K562 (cell line): ENCODE results near the gene NQO2. TPM values are rescaled to one million over a fixed set of nuclear protein-coding genes. Genes with fewer than 3 reads are reported as not detected.

Experiments used
- CHD4 ChIP-seq: fragments of 200-600 bp; sonication (generic); IDR thresholded peaks from 3 replicates; pipeline ENCODE4 v1.6.1; 2012; ENCODE audit warnings: low read depth, mild to moderate bottlenecking, mixed read lengths, low read length, inconsistent platforms; ENCODE audit not compliant: insufficient read depth, insufficient replicate concordance, poor library complexity, severe bottlenecking
- ESRRB ChIP-seq: fragments of 250-450 bp; sonication (Bioruptor Pico); IDR thresholded peaks from 2 replicates; pipeline ENCODE4 v1.5.0; 2020; ENCODE audit warnings: mild to moderate bottlenecking, moderate library complexity, borderline replicate concordance
- HNRNPLL ChIP-seq: fragments of 200-400 bp; formaldehyde crosslinking; IDR thresholded peaks from 2 replicates; pipeline ENCODE4 v1.6.1; 2017; ENCODE audit warnings: low read length, low read depth, mild to moderate bottlenecking; ENCODE audit not compliant: poor library complexity, severe bottlenecking
- RBM14 ChIP-seq: fragments of 200-400 bp; formaldehyde crosslinking; IDR thresholded peaks from 2 replicates; pipeline ENCODE4 v1.6.1; 2018; ENCODE audit warnings: low read depth, mild to moderate bottlenecking, low read length, moderate library complexity, borderline replicate concordance; ENCODE audit not compliant: insufficient read depth
- SRSF3 ChIP-seq: fragments of 200-400 bp; formaldehyde crosslinking; IDR thresholded peaks from 2 replicates; pipeline ENCODE4 v1.6.1; 2016; ENCODE audit warnings: mild to moderate bottlenecking, low read length, moderate library complexity; ENCODE audit not compliant: insufficient read depth
- ZNF431 ChIP-seq: sonication (generic); formaldehyde crosslinking; IDR thresholded peaks from 2 replicates; pipeline ENCODE4 v1.8.0; 2022; ENCODE audit warnings: mild to moderate bottlenecking, missing genetic modification reagents
- ZNF589 ChIP-seq: fragments of 200-800 bp; sonication (Bioruptor generic); IDR thresholded peaks from 2 replicates; pipeline ENCODE4 v1.6.1; 2016; ENCODE audit warnings: low read depth, missing genetic modification characterization, missing compliant biosample characterization
- ZNF766 ChIP-seq: fragments of 200-800 bp; sonication (Bioruptor generic); conservative IDR thresholded peaks from 2 replicates; pipeline ENCODE4 v1.6.1; 2016; ENCODE audit warnings: missing genetic modification characterization, missing compliant biosample characterization
- polyA plus RNA-seq, 8 experiments: library from polyadenylated mRNA; depleted of rRNA in 4 of 8; stranded (reverse) in 5 of 8; unstranded in 3 of 8; fragments of >200 nt; fragmentation: Nextera tagmentation in 2 of 8; fragmentation: Illumina TruSeq in 1 of 8; extraction: Ambion mirVana in 2 of 8; extraction: Trizol in 1 of 8; gene quantifications; 2 replicates each; pipeline versions ENCODE4 v1.2.1 to v1.2.3, GENCODE V29; 2011 to 2014; ENCODE audit warnings: inconsistent platforms in 1 of 8, missing spikeins in 1 of 8
- total RNA-seq, 7 experiments: library from RNA; depleted of rRNA in 6 of 7; stranded (reverse); fragments of >200 nt in 6 of 7; fragmentation: Illumina TruSeq in 2 of 7; extraction: Trizol in 2 of 7; gene quantifications; 2 replicates each; pipeline versions ENCODE4 v1.2.1 to v1.2.3, GENCODE V29; 2011 to 2021; ENCODE audit warnings: low replicate concordance in 1 of 7
- TF ChIP-seq, protein P1 (sequence below): sonication (generic); formaldehyde crosslinking; IDR thresholded peaks from 2 replicates; pipeline ENCODE4 v1.8.1; 2023; ENCODE audit warnings: missing genetic modification reagents, mild to moderate bottlenecking, borderline replicate concordance
- TF ChIP-seq, protein P2 (sequence below): fragments of 250-450 bp; sonication (Bioruptor Pico); IDR thresholded peaks from 2 replicates; pipeline ENCODE4 v1.8.0; 2021; ENCODE audit warnings: mild to moderate bottlenecking, moderate library complexity
- TF ChIP-seq, protein P3 (sequence below): sonication (generic); formaldehyde crosslinking; IDR thresholded peaks from 2 replicates; pipeline ENCODE4 v1.8.1; 2023; ENCODE audit warnings: mild to moderate bottlenecking, missing genetic modification reagents

The NQO2 gene
- total and polyA plus RNA-seq, 9 of the 15 experiments (the other 6 are each of a cell fraction or from before 2014, with no cell fraction given) = 54.6 to 214 (median 116) TPM

DNA sequence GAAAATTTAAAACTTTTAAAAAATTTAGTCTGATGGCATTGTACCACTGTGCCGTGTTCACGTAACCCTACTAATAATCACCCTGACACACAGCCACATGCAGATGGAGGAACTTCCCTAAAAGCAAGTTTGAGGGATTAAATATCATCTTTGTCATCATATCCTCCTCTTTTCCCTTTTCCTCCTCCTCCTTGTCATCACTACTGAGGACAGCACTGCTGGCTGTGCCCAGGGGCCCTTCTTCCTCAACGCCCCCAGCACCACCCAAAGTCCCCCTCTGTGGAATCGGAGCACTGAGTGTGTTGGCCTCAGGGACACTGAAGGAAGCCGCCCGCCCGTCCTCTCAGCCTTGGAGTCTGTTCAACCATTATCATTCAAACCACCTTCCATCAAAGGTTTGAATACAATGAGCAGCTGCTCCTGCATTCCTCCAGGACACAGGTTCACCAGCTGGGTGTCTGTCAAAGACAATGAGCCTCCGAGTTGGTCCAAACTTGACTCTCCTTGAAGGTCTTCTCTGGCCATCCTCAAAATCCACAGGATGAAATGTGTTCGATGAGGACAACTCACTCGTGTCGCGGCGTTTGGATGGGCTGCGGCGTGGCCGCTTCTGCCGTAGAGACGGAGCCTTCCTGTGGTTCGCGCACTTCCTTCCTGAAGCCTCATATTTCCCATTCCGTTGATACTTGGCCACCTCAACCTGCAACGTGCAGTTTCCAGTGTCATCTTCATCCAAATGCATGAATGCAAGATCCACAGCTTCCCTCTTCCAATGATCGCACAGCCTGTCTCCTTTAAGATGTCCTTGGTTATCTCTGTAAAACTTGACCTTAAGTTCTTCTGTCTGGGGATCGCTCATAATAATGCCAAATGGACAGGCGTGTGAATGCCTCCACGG is 23.3 kb downstream of the NQO2 start (continued):
- TF ChIP-seq ZNF589 (CRISPR knock-in tag) = no peak
- TF ChIP-seq RBM14 = no peak
- TF ChIP-seq, protein P1, sequence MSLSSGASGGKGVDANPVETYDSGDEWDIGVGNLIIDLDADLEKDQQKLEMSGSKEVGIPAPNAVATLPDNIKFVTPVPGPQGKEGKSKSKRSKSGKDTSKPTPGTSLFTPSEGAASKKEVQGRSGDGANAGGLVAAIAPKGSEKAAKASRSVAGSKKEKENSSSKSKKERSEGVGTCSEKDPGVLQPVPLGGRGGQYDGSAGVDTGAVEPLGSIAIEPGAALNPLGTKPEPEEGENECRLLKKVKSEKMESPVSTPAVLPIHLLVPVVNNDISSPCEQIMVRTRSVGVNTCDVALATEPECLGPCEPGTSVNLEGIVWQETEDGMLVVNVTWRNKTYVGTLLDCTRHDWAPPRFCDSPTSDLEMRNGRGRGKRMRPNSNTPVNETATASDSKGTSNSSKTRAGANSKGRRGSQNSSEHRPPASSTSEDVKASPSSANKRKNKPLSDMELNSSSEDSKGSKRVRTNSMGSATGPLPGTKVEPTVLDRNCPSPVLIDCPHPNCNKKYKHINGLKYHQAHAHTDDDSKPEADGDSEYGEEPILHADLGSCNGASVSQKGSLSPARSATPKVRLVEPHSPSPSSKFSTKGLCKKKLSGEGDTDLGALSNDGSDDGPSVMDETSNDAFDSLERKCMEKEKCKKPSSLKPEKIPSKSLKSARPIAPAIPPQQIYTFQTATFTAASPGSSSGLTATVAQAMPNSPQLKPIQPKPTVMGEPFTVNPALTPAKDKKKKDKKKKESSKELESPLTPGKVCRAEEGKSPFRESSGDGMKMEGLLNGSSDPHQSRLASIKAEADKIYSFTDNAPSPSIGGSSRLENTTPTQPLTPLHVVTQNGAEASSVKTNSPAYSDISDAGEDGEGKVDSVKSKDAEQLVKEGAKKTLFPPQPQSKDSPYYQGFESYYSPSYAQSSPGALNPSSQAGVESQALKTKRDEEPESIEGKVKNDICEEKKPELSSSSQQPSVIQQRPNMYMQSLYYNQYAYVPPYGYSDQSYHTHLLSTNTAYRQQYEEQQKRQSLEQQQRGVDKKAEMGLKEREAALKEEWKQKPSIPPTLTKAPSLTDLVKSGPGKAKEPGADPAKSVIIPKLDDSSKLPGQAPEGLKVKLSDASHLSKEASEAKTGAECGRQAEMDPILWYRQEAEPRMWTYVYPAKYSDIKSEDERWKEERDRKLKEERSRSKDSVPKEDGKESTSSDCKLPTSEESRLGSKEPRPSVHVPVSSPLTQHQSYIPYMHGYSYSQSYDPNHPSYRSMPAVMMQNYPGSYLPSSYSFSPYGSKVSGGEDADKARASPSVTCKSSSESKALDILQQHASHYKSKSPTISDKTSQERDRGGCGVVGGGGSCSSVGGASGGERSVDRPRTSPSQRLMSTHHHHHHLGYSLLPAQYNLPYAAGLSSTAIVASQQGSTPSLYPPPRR (CRISPR knock-in tag) = peak; percentile 55; the same call in 1 of the 2 replicates
- TF ChIP-seq, protein P2, sequence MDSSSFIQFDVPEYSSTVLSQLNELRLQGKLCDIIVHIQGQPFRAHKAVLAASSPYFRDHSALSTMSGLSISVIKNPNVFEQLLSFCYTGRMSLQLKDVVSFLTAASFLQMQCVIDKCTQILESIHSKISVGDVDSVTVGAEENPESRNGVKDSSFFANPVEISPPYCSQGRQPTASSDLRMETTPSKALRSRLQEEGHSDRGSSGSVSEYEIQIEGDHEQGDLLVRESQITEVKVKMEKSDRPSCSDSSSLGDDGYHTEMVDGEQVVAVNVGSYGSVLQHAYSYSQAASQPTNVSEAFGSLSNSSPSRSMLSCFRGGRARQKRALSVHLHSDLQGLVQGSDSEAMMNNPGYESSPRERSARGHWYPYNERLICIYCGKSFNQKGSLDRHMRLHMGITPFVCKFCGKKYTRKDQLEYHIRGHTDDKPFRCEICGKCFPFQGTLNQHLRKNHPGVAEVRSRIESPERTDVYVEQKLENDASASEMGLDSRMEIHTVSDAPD (CRISPR knock-in tag) = no peak
- TF ChIP-seq SRSF3 = no peak
- no peak for TF ChIP-seq ESRRB (CRISPR knock-in tag)
- TF ChIP-seq CHD4 = no peak
- 0 out of 2 replicates have a peak, but pooled peaks have one; percentile 37 for TF ChIP-seq ZNF431
- TF ChIP-seq, protein P3, sequence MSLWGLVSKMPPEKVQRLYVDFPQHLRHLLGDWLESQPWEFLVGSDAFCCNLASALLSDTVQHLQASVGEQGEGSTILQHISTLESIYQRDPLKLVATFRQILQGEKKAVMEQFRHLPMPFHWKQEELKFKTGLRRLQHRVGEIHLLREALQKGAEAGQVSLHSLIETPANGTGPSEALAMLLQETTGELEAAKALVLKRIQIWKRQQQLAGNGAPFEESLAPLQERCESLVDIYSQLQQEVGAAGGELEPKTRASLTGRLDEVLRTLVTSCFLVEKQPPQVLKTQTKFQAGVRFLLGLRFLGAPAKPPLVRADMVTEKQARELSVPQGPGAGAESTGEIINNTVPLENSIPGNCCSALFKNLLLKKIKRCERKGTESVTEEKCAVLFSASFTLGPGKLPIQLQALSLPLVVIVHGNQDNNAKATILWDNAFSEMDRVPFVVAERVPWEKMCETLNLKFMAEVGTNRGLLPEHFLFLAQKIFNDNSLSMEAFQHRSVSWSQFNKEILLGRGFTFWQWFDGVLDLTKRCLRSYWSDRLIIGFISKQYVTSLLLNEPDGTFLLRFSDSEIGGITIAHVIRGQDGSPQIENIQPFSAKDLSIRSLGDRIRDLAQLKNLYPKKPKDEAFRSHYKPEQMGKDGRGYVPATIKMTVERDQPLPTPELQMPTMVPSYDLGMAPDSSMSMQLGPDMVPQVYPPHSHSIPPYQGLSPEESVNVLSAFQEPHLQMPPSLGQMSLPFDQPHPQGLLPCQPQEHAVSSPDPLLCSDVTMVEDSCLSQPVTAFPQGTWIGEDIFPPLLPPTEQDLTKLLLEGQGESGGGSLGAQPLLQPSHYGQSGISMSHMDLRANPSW (CRISPR knock-in tag) = no peak
- TF ChIP-seq HNRNPLL = peak; percentile 40
- TF ChIP-seq ZNF766 (CRISPR knock-in tag) = no peak
